ENCODE results near the gene PITRM1.

GRCh38 chr10:3109633-3110032 is 62.9 kb downstream of the PITRM1 start:
- TF ChIP-seq POLR2A (IDR thresholded peaks at IDR 0.05) = no peak
- TF ChIP-seq, protein P1, sequence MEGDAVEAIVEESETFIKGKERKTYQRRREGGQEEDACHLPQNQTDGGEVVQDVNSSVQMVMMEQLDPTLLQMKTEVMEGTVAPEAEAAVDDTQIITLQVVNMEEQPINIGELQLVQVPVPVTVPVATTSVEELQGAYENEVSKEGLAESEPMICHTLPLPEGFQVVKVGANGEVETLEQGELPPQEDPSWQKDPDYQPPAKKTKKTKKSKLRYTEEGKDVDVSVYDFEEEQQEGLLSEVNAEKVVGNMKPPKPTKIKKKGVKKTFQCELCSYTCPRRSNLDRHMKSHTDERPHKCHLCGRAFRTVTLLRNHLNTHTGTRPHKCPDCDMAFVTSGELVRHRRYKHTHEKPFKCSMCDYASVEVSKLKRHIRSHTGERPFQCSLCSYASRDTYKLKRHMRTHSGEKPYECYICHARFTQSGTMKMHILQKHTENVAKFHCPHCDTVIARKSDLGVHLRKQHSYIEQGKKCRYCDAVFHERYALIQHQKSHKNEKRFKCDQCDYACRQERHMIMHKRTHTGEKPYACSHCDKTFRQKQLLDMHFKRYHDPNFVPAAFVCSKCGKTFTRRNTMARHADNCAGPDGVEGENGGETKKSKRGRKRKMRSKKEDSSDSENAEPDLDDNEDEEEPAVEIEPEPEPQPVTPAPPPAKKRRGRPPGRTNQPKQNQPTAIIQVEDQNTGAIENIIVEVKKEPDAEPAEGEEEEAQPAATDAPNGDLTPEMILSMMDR (IDR thresholded peaks at IDR 0.05) = no peak
- TF ChIP-seq EP300 (IDR thresholded peaks at IDR 0.05) = no peak
